ENCODE measurements around the gene CTNND2. TPM values are rescaled to one million over a fixed set of nuclear protein-coding genes. Genes with fewer than 3 reads are reported as not detected.
A peak's percentile ranks its signal among the peaks of the same experiment; 100 is the strongest.
"Not testable (repeated sequence)": the region's sequence is repeated elsewhere in the genome, so short reads cannot be mapped to it uniquely, and the experiment has no call there.

CTNND2 gene
- total RNA-seq, 1 donor from 2014 or later, result 2.5 TPM

DNA sequence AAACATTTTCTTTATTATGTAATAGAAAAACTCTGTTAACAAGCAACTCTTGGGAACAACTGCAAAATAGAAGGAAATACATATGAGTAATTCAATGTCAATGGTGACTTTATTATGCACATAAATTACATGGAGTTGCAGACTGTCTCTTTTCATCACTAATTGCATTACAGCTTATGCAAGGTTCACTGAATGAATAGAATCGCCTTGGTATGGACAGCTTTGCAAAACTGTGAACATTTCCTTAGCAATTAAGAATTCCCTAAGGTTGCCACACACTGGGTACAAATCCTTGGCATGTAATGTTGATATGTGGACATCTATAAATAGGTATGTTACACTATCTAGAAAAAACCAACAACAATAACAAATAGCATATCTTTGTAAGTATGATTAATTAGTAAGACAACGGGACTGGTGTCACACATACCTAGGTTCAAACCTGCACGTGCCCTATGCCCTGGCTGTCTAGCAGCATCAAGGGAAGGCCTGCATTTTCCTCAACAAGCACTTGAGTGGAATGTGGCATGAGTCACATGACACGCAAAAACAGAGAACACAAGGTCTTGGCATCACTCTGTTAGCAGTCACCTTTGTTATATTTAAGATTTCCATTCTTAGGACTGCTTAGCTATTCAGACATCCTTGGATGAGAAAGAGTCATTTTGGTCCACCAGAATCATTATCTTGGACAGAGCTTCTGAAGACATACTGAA, 263.9 kb downstream of the CTNND2 start:
- no peaks in the 10 kb centered on the region for H3K27me3 Mint-ChIP-seq (ENCODE audit: unreplicated experiment)
- H3K4me3 Mint-ChIP-seq (ENCODE audit: unreplicated experiment), result no peak overlapping the region
- no peak overlapping the region for H3K27ac Mint-ChIP-seq (ENCODE audit: unreplicated experiment)
- DNase-seq (ENCODE audit: extremely low spot score, unreplicated experiment), result no peak
- H3K4me1 Mint-ChIP-seq (ENCODE audit: unreplicated experiment), result no peaks in the 10 kb centered on the region
- no peaks in the 10 kb centered on the region for H3K9me3 Mint-ChIP-seq (ENCODE audit: unreplicated experiment)
- no peaks in the 10 kb centered on the region for H3K36me3 Mint-ChIP-seq (ENCODE audit: unreplicated experiment)
- TF ChIP-seq, protein P1, sequence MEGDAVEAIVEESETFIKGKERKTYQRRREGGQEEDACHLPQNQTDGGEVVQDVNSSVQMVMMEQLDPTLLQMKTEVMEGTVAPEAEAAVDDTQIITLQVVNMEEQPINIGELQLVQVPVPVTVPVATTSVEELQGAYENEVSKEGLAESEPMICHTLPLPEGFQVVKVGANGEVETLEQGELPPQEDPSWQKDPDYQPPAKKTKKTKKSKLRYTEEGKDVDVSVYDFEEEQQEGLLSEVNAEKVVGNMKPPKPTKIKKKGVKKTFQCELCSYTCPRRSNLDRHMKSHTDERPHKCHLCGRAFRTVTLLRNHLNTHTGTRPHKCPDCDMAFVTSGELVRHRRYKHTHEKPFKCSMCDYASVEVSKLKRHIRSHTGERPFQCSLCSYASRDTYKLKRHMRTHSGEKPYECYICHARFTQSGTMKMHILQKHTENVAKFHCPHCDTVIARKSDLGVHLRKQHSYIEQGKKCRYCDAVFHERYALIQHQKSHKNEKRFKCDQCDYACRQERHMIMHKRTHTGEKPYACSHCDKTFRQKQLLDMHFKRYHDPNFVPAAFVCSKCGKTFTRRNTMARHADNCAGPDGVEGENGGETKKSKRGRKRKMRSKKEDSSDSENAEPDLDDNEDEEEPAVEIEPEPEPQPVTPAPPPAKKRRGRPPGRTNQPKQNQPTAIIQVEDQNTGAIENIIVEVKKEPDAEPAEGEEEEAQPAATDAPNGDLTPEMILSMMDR (IDR thresholded peaks at IDR 0.05), result no peak

DNA sequence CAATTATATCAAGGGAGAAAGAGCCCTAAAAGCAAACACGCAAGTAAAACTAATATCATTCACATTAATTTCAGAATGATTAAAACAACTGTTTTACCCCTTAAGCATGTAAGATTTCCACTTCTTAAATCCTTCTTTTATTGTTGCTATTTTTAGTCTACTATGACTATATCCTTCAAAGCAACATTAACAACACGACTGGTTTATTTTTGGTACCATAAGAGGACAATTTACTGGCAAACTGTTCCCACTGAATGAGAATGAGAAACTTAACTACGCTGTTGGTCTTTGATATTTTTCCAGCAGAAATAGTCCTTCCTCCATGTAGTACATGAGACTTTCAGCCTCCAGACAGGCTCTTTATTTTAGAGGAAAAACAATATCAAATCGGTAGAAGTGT, 281.5 kb downstream of the CTNND2 start:
- peaks cover 5% of the 10 kb centered on the region for H3K27me3 Mint-ChIP-seq (ENCODE audit: unreplicated experiment)
- H3K4me1 Mint-ChIP-seq (ENCODE audit: unreplicated experiment), result no peaks in the 10 kb centered on the region
- H3K4me3 Mint-ChIP-seq (ENCODE audit: unreplicated experiment), result no peak overlapping the region
- TF ChIP-seq, protein P1 (IDR thresholded peaks at IDR 0.05), result no peak
- DNase-seq (ENCODE audit: extremely low spot score, unreplicated experiment), result no peak
- no peaks in the 10 kb centered on the region for H3K36me3 Mint-ChIP-seq (ENCODE audit: unreplicated experiment)
- H3K27ac Mint-ChIP-seq (ENCODE audit: unreplicated experiment), result no peak overlapping the region
- H3K9me3 Mint-ChIP-seq (ENCODE audit: unreplicated experiment), result no peaks in the 10 kb centered on the region

DNA sequence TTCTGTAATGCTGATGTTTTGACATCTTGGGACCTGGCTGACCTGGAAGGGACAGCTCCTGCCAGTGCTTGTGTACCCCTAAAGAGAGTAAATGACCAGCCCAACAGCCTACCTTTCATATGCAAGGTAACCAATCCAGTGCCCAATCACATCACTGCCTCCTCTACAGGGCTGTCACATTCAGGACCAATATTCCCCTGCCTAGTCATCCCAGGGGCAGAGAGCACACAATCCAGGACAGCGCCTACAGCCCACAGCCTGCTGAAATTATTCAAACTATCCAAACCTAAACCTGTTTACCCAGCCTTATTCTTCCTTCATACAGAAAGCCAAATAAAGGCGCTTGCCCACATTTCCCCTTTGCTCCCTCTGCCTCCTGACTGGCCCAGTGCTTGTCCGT, 284.1 kb downstream of the CTNND2 start:
- TF ChIP-seq, protein P1 (IDR thresholded peaks at IDR 0.05), result no peak
- no peak for DNase-seq (ENCODE audit: extremely low spot score, unreplicated experiment)
- H3K4me3 Mint-ChIP-seq (ENCODE audit: unreplicated experiment), result no peak overlapping the region
- H3K4me1 Mint-ChIP-seq (ENCODE audit: unreplicated experiment), result no peaks in the 10 kb centered on the region
- H3K36me3 Mint-ChIP-seq (ENCODE audit: unreplicated experiment), result no peaks in the 10 kb centered on the region
- no peaks in the 10 kb centered on the region for H3K9me3 Mint-ChIP-seq (ENCODE audit: unreplicated experiment)
- H3K27me3 Mint-ChIP-seq (ENCODE audit: unreplicated experiment), result peaks cover 3% of the 10 kb centered on the region
- H3K27ac Mint-ChIP-seq (ENCODE audit: unreplicated experiment), result no peak overlapping the region

DNA sequence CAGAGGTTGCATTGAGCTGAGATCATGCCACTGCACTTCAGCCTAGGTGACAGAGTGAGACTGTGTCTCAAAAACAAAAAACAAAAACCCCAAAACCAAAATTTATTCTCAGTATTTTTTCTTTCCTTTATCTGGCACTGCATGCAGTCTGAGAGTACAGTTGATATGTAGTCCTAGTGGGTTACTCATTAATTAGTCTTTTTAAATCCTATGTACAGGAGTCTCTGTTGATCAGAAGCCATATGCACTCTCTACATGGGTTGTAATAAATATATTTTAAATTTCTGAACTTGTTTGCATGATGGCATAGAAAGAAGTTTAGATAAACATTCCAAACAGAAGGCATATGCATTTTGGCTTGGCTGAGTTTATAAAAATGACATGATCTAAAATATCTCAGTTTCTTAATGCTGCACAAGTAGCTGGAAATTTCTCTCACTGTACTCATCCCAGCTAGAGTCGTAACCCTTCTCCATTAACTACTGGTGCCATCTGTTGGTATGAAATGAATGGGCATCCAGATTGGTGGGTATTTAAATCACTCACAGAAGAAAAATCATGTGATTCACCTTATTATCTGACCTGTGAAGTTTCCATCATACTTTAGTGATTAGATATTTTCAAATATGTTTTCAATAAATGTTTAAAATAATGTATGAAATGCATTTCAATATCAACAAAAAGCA, 284.8 kb downstream of the CTNND2 start:
- TF ChIP-seq, protein P1 (IDR thresholded peaks at IDR 0.05), result peak; percentile 20
- Mint-ChIP-seq H3K27me3 (ENCODE audit: unreplicated experiment) (peaks cover 3% of the 10 kb centered on the region), H3K36me3 (ENCODE audit: unreplicated experiment) (no peaks in the 10 kb centered on the region), H3K27ac (ENCODE audit: unreplicated experiment) (no peak overlapping the region), H3K4me3 (ENCODE audit: unreplicated experiment) (no peak overlapping the region), H3K4me1 (ENCODE audit: unreplicated experiment) (no peaks in the 10 kb centered on the region), H3K9me3 (ENCODE audit: unreplicated experiment) (no peaks in the 10 kb centered on the region)
- DNase-seq (ENCODE audit: extremely low spot score, unreplicated experiment), result no peak

DNA sequence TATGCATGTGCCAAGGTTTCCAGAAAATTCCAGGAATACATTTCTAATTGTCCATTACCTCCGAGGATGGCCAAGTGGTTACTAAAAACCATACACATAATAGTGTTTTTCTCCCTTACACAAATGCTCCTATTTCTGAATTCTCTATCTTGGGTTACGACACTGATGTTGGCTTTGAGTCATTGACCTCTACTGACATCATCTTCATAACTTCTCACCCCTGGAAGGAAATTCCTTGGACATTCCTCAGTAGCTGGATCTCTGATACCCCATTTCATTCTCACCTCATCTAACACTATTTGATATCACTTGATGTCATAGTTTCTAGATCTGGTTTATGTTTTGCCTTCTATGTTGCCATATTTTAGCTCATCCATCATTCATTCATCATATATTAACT, 287.2 kb downstream of the CTNND2 start:
- no peak overlapping the region for H3K27ac Mint-ChIP-seq (ENCODE audit: unreplicated experiment)
- no peaks in the 10 kb centered on the region for H3K9me3 Mint-ChIP-seq (ENCODE audit: unreplicated experiment)
- peaks cover 3% of the 10 kb centered on the region for H3K27me3 Mint-ChIP-seq (ENCODE audit: unreplicated experiment)
- TF ChIP-seq, protein P1 (IDR thresholded peaks at IDR 0.05), result no peak
- H3K4me3 Mint-ChIP-seq (ENCODE audit: unreplicated experiment), result no peak overlapping the region
- no peaks in the 10 kb centered on the region for H3K4me1 Mint-ChIP-seq (ENCODE audit: unreplicated experiment)
- DNase-seq (ENCODE audit: extremely low spot score, unreplicated experiment), result no peak
- no peaks in the 10 kb centered on the region for H3K36me3 Mint-ChIP-seq (ENCODE audit: unreplicated experiment)

DNA sequence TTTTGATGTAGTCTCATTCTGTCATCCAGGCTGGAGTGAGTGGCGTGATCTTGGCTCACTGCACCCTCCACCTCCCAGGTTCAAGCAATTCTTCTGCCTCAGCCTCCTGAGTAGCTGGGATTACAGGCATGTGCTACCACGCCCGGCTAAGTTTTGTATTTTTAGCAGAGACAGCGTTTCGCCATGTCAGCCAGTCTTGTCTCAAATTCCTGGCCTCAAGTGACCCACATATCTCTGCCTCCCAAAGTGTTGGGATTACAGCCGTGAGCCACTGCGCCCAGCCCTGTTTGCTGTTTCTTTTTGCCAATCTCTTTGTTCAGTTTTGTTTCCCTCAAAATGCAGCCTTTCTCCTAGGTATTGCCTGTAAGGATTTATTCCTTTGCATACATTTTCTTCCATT, 287.6 kb downstream of the CTNND2 start:
- DNase-seq (ENCODE audit: extremely low spot score, unreplicated experiment); H3K4me3 Mint-ChIP-seq (ENCODE audit: unreplicated experiment); H3K9me3 Mint-ChIP-seq (ENCODE audit: unreplicated experiment); H3K27me3 Mint-ChIP-seq (ENCODE audit: unreplicated experiment); H3K36me3 Mint-ChIP-seq (ENCODE audit: unreplicated experiment); H3K27ac Mint-ChIP-seq (ENCODE audit: unreplicated experiment); H3K4me1 Mint-ChIP-seq (ENCODE audit: unreplicated experiment): not testable (repeated sequence)
